B cell (primary cell): ENCODE data around the gene PIP4K2C. TPM values are rescaled to one million over a fixed set of nuclear protein-coding genes. Genes with fewer than 3 reads are reported as not detected.

Experiments used
- ATAC-seq: fragments of 200-7000 bp; cut with Tn5 transposase; one replicate; pipeline ENCODE4 v1.10.0; 2021; ENCODE audit warnings: low read depth, mild to moderate bottlenecking, moderate number of reproducible peaks, moderate library complexity
- CTCF ChIA-PET: fragments of 350-600 bp; sonication (Branson Sonifier 250); formaldehyde crosslinking; loops from one replicate; lab custom pipeline; 2021; ENCODE audit warnings: antibody characterized with exemption, inconsistent platforms; lab: Charles Lee
- POLR2A ChIA-PET: fragments of 350-600 bp; sonication (Branson Sonifier 250); formaldehyde crosslinking; loops from one replicate; lab custom pipeline; 2021; ENCODE audit warnings: antibody characterized with exemption; lab: Charles Lee
- DNase-seq: peaks from one replicate; pipeline ENCODE4 v3.0.0; 2013
- H2AFZ ChIP-seq: 2 replicates; pipeline ENCODE4 v1.6.1; 2012; ENCODE audit warnings: mild to moderate bottlenecking, low read depth, low read length; ENCODE audit not compliant: insufficient read depth, poor library complexity, severe bottlenecking
- H3K27ac ChIP-seq, 2 donors: 1 replicate in 1 of 2; 2 replicates in 1 of 2; pipeline ENCODE4 v1.5.1; 2012 to 2013; ENCODE audit warnings: low read length in 2 of 2, mild to moderate bottlenecking in 2 of 2, moderate library complexity in 1 of 2
- H3K27me3 ChIP-seq, 4 experiments: fragments of 200-600 bp in 1 of 4; sonication (generic) in 1 of 4; replicated peaks in 1 of 4; 1 replicate in 2 of 4; 2 replicates in 2 of 4; pipeline versions ENCODE4 v1.6.1 to v1.7.0; 2013 to 2016; ENCODE audit warnings: low read length in 3 of 4, mild to moderate bottlenecking in 2 of 4, mixed read lengths in 1 of 4, moderate library complexity in 1 of 4; ENCODE audit not compliant: insufficient read depth in 4 of 4, control insufficient read depth in 3 of 4; ENCODE audit errors: control extremely low read depth in 1 of 4
- H3K36me3 ChIP-seq, 2 experiments: replicated peaks in 1 of 2; 1 replicate in 1 of 2; 2 replicates in 1 of 2; pipeline versions ENCODE4 v1.6.1 to v1.7.1; 2013; ENCODE audit warnings: low read length in 1 of 2; ENCODE audit not compliant: insufficient read depth in 2 of 2, control insufficient read depth in 1 of 2; ENCODE audit errors: control extremely low read depth in 1 of 2, extremely low read depth in 1 of 2
- H3K4me1 ChIP-seq, 2 donors: fragments of 200-600 bp in 1 of 2; sonication (generic) in 1 of 2; 1 replicate in 1 of 2; 2 replicates in 1 of 2; pipeline versions ENCODE4 v1.5.1 to v1.6.1; 2013 to 2017; ENCODE audit warnings: low read length in 2 of 2; ENCODE audit not compliant: control insufficient read depth in 2 of 2, insufficient read depth in 2 of 2
- H3K4me2 ChIP-seq: replicated peaks from 2 replicates; pipeline ENCODE3; 2012; ENCODE audit warnings: mild to moderate bottlenecking, low read depth, low read length; ENCODE audit not compliant: poor library complexity, severe bottlenecking
- H3K4me3 ChIP-seq, 5 experiments: fragments of 200-600 bp in 1 of 5; sonication (generic) in 1 of 5; 1 replicate in 3 of 5; 2 replicates in 2 of 5; pipeline versions ENCODE4 v1.5.1 to v1.7.0; 2011 to 2016; ENCODE audit warnings: low read length in 4 of 5, mild to moderate bottlenecking in 4 of 5, low read depth in 2 of 5, control low read depth in 1 of 5, moderate library complexity in 1 of 5; ENCODE audit not compliant: insufficient read depth in 1 of 5; ENCODE audit errors: control extremely low read depth in 1 of 5, extremely low read depth in 1 of 5
- H3K79me2 ChIP-seq: fragments of 200-600 bp; sonication (generic); one replicate; pipeline ENCODE4 v1.6.0; 2016; ENCODE audit warnings: low read length; ENCODE audit not compliant: control insufficient read depth, insufficient read depth
- H3K9ac ChIP-seq: fragments of 200-600 bp; sonication (generic); 2 replicates; pipeline ENCODE4 v1.6.1; 2017; ENCODE audit warnings: mild to moderate bottlenecking, low read length, moderate library complexity
- H3K9me3 ChIP-seq, 3 donors: one replicate each; pipeline versions ENCODE4 v1.6.1 to v1.7.1; 2013; ENCODE audit warnings: low read length in 2 of 3; ENCODE audit not compliant: control insufficient read depth in 2 of 3, insufficient read depth in 1 of 3; ENCODE audit errors: control extremely low read depth in 1 of 3
- H4K20me1 ChIP-seq: 2 replicates; pipeline ENCODE4 v1.6.0; 2012; ENCODE audit warnings: mild to moderate bottlenecking, low read length; ENCODE audit not compliant: insufficient read depth, control insufficient read depth, poor library complexity, severe bottlenecking
- H3K27ac Mint-ChIP-seq: one replicate; pipeline ENCODE4 v1.8.0; 2021; ENCODE audit warnings: mixed read lengths
- H3K27me3 Mint-ChIP-seq: one replicate; pipeline ENCODE4 v1.8.0; 2021; ENCODE audit warnings: mixed read lengths
- H3K4me1 Mint-ChIP-seq: one replicate; pipeline ENCODE4 v1.8.0; 2021; ENCODE audit warnings: mixed read lengths
- H3K4me3 Mint-ChIP-seq: one replicate; pipeline ENCODE4 v1.8.0; 2021; ENCODE audit warnings: mixed read lengths
- H3K9me3 Mint-ChIP-seq: one replicate; pipeline ENCODE4 v1.8.0; 2022; ENCODE audit warnings: mixed read lengths; ENCODE audit not compliant: insufficient read depth
- EZH2 ChIP-seq: IDR thresholded peaks from 2 replicates; pipeline ENCODE4 v1.6.1; 2012; ENCODE audit warnings: borderline replicate concordance, low read depth, mild to moderate bottlenecking, moderate library complexity, low read length; ENCODE audit not compliant: insufficient read depth, poor library complexity, severe bottlenecking
- WGBS: methylation state at CpG from one replicate; pipeline ENCODE4 v1.1.5; 2013; ENCODE audit warnings: missing lambda C conversion rate; ENCODE audit not compliant: insufficient coverage; 5-methylcytosine and 5-hydroxymethylcytosine counted together
- intact Hi-C: fragments of 100-400 bp; cut with micrococcal nuclease; formaldehyde crosslinking; loops from one replicate; pipeline ENCODE4 v1.10.0; 2022
- polyA plus RNA-seq: library from polyadenylated mRNA; depleted of rRNA; stranded (reverse); fragments of >200 nt; gene quantifications from 2 replicates; pipeline ENCODE4 v1.2.3, GENCODE V29; 2012
- total RNA-seq, 2 donors: library from RNA; stranded (reverse); fragments of 120-200 nt in 1 of 2; gene quantifications; 1 replicate in 1 of 2; 2 replicates in 1 of 2; pipeline versions ENCODE4 v1.2.3 to v1.2.4, GENCODE V29; 2013 to 2022
- TF ChIP-seq, protein P1 (sequence below): fragments of 200-600 bp; IDR thresholded peaks from one replicate; pipeline ENCODE4 v1.8.0; 2022; ENCODE audit warnings: antibody characterized with exemption, mild to moderate bottlenecking

PIP4K2C gene
- total and polyA plus RNA-seq, 2 donors (not counting 1 experiment from before 2014, with no cell fraction given), result 20.1 to 21.3 TPM

DNA sequence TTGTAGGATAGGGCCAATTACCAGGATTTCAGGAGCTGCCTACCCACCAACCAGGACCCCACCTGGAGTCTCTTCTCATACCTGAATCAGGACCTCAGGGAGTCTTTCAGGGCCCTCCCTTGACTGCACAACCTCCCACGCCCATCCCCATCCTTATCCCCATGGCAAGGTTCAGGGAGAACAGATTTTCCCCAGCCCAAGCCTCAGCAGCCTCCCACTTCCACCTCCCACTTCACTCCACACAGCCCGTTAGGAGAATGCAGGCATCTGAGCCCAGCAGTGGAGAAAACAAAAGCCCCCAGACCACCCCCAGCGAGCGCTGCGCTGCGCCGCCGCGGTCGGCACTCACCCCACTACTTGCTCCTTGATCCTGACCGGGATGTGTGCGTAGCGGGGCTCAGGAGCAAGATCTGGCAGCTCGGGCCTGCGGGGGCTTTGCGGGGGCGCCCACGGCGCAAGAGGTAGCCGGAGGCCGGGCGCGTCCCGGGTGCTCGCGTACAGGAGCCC lies 40.6 kb downstream of the PIP4K2C start:
- 10% methylated on average over 26 of the region's 26 CpGs for WGBS
- H3K27ac ChIP-seq, result no peak overlapping the region
- Mint-ChIP-seq H3K27me3 (peaks cover 56% of the 10 kb centered on the region), H3K9me3 (no peaks in the 10 kb centered on the region), H3K4me1 (peaks cover 27% of the 10 kb centered on the region), H3K4me3 (peak overlapping the region; percentile 74), H3K27ac (no peak overlapping the region)
- peaks cover 0 to 8% (median 0%) of the 10 kb centered on the region in 3 donors for H3K9me3 ChIP-seq
- H2AFZ ChIP-seq, result peak overlapping the region; percentile 80
- ChIA-PET CTCF (interaction anchor here (1.1 to 1.9 kb wide), 6 partner anchors 9 to 61 kb away, joined by 3 to 9 read pairs (median 4); no protein-coding TSS in a partner anchor), POLR2A (no interaction called here)
- peaks cover 0 to 81% (median 52%) of the 10 kb centered on the region in 4 experiments for H3K27me3 ChIP-seq
- intact Hi-C loops, result loop anchor here (2.0 to 5.0 kb wide), 3 partner anchors 17 to 111 kb away; partner anchors contain the start of gene OS9
- H3K79me2 ChIP-seq, result no peaks in the 10 kb centered on the region
- H3K4me2 ChIP-seq, result peak overlapping the region; percentile 99
- DNase-seq, result no peak
- peaks cover 27 to 30% of the 10 kb centered on the region in 2 donors for H3K4me1 ChIP-seq
- H3K36me3 ChIP-seq, result no peaks in the 10 kb centered on the region
- no peak overlapping the region for H3K4me3 ChIP-seq
- no peaks in the 10 kb centered on the region for H4K20me1 ChIP-seq
- no peak overlapping the region for H3K9ac ChIP-seq
- ATAC-seq, result no peak
- TF ChIP-seq EZH2, result peak; percentile 13
- TF ChIP-seq, protein P1, sequence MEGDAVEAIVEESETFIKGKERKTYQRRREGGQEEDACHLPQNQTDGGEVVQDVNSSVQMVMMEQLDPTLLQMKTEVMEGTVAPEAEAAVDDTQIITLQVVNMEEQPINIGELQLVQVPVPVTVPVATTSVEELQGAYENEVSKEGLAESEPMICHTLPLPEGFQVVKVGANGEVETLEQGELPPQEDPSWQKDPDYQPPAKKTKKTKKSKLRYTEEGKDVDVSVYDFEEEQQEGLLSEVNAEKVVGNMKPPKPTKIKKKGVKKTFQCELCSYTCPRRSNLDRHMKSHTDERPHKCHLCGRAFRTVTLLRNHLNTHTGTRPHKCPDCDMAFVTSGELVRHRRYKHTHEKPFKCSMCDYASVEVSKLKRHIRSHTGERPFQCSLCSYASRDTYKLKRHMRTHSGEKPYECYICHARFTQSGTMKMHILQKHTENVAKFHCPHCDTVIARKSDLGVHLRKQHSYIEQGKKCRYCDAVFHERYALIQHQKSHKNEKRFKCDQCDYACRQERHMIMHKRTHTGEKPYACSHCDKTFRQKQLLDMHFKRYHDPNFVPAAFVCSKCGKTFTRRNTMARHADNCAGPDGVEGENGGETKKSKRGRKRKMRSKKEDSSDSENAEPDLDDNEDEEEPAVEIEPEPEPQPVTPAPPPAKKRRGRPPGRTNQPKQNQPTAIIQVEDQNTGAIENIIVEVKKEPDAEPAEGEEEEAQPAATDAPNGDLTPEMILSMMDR, result no peak
